SK-N-SH (cell line): ENCODE results near the gene ELMO1.

ENCODE experiments used
- CHD2 ChIP-seq: fragments of 150-350 bp; IDR thresholded peaks from 2 replicates; pipeline ENCODE4 v1.6.1; 2018; ENCODE audit warnings: low read length; ENCODE audit not compliant: partially characterized antibody
- CTCF ChIP-seq: fragments of 200-600 bp; sonication (generic); IDR thresholded peaks from 2 replicates; pipeline ENCODE4 v1.6.1; 2017; ENCODE audit warnings: antibody characterized with exemption, mild to moderate bottlenecking, moderate library complexity
- ELF1 ChIP-seq: IDR thresholded peaks from 2 replicates; pipeline ENCODE4 v1.4.0; 2012
- GABPA ChIP-seq: IDR thresholded peaks from 2 replicates; pipeline ENCODE4 v1.4.0; 2012; ENCODE audit warnings: low read depth, mild to moderate bottlenecking
- IRF3 ChIP-seq: fragments of 150-350 bp; IDR thresholded peaks from 2 replicates; pipeline ENCODE4 v1.6.1; 2016; ENCODE audit warnings: mild to moderate bottlenecking, low read depth, low read length
- MAX ChIP-seq: IDR thresholded peaks from 2 replicates; pipeline ENCODE4 v1.4.0; 2012; ENCODE audit warnings: low read depth
- POLR2AphosphoS5 ChIP-seq: IDR thresholded peaks from 2 replicates; pipeline ENCODE4 v1.6.1; 2012; ENCODE audit warnings: low read depth, low read length
- SIN3A ChIP-seq: IDR thresholded peaks from 2 replicates; pipeline ENCODE4 v1.6.1; 2012; ENCODE audit warnings: low read depth, mild to moderate bottlenecking, low read length, moderate library complexity, borderline replicate concordance
- TAF1 ChIP-seq: IDR thresholded peaks from 2 replicates; pipeline ENCODE4 v1.6.1; 2012; ENCODE audit warnings: low read depth, mild to moderate bottlenecking, low read length, moderate library complexity, borderline replicate concordance

GRCh38 chr7:36957620-36958019 is 491.0 kb downstream of the ELMO1 start:
- no peak for TF ChIP-seq CTCF
- TF ChIP-seq IRF3, result no peak
- TF ChIP-seq TAF1, result no peak
- no peak for TF ChIP-seq ELF1
- no peak for TF ChIP-seq MAX
- TF ChIP-seq GABPA, result no peak
- TF ChIP-seq SIN3A, result no peak
- no peak for TF ChIP-seq POLR2AphosphoS5
- no peak for TF ChIP-seq CHD2
